Activated naive CD4-positive, alpha-beta T cell treated with Interleukin-2 at 50 U/mL for 16 hours (primary cell): ENCODE results near the gene FBXL3.
A peak's percentile ranks its signal among the peaks of the same experiment; 100 is the strongest.
"Not testable (repeated sequence)": the region's sequence is repeated elsewhere in the genome, so short reads cannot be mapped to it uniquely, and the experiment has no call there.

Experiments
- DNase-seq: peaks from one replicate; pipeline ENCODE4 v3.0.0-alpha.2; 2020

FBXL3 gene

DNA sequence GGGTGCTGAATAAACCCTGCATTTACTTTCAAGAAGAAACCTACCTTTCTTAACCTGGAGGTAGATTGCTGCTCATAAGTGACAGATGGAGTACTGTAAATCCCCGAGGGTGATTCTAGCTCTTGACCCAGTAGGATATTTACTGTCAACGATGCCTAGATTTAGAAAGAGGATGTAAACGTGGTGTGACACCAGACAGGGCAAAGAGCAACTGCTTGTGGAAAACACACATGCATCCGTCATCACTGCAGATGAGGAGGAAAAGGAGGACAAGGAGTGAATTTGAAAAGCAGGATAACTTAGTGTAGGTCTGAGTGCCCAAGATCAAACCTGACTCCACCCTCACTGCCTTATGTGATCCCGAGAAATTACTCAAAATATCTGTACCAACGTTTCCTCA lies 44.9 kb downstream of the FBXL3 start:
- DNase-seq: no peak

DNA sequence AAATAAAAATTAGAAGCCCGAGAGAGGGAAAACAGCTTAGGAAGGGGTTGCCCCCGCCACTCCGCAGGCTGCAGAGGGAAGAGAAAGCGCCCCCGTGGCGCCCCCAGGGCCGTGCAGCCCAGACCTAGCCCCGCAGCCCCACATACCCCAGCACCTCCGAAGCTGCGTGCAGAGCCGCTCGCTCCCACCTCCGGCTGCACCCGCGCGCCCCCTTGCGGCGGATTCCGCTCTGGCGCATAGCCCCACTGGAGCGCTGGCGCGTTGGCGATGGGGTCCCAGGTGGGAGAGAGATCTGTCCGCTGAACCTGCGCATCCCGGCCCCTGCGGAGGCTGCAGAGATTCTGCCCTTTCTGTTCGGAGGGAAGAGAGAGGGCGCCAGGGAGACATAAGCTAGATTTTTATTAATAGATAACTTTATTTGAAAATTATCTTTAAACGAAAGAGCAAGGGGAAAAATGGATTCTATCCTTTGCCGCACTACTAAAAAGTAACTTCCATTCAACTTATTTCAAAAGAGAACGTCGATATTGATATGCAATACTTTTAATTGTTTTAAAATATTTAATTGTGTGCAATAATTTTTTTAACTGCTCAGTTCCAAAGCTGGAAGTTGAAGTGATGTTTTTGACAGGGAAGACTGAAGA lies 46.8 kb downstream of the FBXL3 start:
- DNase-seq: peak; percentile 88

DNA sequence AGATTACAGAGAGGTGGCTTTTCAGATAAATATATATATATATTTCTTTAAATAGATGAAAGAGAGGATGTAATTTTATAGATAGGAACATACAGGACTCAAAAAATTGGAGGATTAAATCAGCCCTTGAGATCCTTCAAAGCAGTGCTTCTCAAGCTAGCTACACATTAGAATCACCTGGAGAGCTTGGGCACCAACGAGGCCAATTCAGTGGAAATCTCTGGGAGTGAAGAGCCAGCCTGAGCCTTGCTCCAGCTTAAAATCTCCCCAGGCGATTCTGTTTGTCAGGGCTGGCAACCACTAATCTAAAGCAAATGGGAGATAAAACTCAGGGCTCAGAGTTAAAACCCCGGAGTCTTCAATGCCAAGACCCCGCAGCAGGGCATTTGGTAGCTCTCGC lies 50.0 kb downstream of the FBXL3 start:
- no peak for DNase-seq

DNA sequence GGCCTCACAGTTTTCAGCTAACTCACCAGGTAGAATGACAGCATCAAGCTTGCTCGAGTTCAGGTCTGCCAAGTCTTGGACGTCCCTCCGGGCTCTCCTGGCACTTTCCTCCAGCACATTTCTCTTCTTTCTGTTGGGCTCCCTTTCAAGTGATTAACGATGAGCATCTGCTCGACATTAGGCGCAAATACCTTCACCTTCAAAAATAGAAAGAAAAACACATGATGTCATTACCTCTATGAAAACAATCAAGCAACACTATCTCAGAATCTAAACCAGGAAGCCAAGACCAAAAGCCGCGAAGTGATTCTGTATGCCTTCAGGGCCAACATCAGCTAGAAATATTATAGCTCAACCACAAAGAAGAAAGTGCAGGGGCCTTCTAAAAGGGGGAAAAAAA lies 50.5 kb downstream of the FBXL3 start:
- DNase-seq: no peak

DNA sequence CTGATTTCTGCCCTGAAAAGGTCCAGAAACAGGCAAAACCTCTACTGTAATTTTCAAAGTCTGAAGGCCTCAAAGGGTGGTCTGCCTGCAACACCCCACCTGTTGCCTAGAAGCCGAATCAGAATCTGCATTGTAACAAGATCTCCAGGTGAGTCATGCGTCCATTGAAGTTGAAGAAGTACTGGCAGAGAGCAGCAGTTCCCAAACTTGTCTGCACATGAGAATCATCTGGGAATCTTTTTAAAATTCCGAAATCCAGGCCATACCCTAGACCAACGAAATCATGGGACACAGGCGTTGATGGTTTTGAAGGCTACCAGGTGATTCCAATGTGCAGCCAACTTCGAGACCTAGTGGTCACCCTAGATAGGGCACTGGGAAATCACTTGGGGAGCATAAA lies 51.1 kb downstream of the FBXL3 start:
- DNase-seq: no peak

DNA sequence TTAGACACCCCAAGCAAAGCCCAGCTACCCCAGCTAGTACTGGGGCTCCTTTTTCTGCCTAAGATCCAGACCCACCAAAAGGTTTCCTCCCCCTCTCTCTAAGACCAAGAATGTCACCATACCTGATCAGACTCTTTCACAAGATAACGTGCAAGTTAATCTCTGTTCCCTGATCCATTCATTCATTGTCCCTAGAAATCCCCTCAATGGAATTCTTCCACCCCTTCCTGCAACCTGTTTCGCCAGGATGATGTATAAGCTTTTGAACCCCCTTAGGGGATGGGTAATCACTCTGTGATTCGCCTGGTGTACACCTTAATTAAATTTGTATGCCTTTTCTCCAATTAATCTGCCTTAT lies 52.4 kb downstream of the FBXL3 start:
- no peak for DNase-seq

DNA sequence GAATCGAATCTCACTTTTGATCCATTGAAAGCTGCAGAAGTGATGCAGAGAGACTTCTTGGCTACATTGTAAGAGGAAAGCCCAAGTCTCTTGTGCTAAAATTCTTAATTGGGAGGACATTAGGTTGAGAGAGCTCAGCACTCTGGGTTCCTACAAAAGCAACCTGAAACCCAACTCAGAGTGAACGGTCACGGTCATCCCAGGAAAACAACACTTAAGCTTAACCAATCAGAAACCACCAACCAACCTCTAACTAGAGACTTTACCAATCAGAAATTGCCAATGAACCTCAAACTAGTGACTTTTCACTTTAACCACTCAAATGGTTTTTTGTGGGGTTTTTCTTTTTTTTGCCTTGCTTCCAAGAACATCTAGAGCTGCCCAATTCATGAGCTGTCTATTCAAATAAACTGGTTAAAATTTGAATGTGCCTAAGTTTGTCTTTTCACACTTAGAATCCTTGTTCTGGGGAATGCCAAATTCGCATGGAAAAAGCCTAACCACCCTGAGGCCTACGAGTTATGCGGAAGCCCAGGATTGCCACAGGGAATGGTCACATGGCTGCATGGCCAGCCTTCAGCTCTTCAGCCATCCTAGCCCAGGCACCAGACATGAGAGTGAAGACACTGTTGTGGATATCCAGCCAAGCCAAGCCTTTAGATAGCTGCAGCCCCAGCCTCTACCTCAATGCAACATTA lies 52.9 kb downstream of the FBXL3 start:
- no peak for DNase-seq

DNA sequence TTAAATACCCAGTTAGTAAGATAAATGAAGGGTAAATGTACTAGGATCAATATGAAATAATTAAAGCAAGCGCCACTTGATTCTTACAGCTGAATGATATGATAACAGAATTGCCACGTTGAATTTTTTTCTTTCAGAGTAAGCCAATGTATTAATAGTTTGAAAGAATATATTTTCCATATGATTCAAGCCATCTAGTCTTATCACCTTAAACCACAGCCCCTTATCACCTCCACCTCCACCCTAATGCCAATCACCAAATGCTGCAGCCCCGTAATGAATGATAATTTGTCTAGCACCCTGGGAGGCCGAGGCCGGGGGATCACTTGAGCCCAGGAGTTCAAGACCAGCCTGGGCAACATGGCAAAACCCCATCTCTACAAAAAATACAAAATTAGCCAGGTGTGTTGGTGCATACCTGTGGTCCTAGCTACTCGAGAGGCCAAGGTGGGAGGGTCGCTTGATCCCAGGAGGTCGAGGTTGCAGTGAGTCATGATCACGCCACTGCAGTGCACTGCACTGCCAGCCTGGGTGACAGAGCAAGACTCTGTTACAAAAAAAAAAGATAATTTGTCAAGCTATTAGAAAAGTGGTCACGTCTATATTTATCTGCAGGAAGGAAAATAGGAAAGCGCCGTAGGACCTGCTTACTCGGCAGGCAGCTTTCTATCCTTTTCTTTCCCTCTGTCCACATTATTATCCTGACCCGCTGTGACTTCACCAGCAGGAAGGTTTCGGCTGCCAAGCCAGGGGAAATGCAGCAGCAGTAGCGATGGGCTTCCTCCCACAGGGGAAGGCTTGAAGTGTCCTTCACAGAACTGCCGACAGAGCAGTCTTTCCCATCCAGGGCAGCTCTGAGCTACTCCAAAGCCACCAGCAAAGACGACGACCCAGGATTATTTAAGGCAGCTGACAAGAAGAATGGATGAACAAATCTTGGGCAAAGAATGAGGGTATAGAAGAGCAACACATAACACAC lies 54.8 kb downstream of the FBXL3 start:
- no peak for DNase-seq

DNA sequence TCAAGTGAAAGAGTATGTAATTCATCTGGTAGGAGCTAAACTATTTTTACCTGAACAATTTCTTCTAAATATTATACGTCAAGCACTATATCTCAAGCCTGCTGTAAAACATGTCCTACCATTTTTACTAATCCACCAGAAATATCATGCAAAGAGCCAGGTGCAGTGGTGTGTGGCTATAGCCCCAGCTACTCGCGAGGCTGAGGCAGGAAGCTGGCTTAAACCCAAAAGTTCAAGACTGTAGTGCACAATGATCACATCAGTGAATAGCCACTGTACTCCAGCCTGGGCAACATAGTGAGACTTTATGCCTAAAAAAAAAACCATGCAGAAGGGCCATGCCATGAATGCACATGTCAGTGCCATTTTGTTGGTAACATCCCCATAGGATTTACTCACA lies 55.7 kb downstream of the FBXL3 start:
- no peak for DNase-seq

DNA sequence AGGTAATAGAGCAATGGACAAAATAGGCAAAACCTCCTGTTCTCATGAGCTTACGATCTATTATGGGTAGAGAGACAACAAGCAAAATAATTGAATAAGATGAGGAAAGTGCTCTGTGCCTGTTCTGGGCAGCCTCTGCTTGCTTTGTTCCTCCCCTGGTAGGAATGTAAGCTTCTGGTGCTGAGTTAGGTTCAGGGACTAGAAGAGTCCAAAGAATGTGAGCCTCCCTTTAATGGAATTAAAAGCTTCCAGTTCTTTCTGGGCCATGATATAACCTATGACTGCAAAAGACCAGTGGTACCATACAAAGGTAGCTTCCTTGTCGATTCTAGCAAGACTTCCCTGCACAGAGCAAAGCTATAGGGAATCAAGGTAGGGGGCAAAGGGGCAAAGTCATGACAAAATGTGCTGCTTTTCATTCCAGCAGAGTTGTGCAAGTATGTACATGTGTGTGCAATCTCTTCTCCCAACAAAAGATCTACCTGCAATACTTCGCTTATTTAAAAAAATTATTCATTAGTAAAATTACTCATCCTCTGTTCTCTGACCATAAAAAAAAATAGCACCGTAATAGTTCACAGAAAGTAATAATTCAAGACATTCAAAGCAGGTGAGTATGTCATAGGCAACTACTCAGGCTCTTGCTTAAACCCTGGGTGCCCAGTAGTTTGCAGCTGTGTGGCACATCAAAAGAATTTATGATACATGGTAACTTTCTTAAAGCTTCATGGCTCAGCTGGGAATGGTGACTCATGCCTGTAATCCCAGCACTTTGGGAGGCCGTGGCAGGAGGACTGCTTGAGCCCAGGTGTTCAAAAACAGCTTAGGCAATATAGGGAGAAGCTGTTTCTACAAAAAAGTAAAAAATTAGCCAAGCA lies 57.2 kb downstream of the FBXL3 start:
- no peak for DNase-seq

DNA sequence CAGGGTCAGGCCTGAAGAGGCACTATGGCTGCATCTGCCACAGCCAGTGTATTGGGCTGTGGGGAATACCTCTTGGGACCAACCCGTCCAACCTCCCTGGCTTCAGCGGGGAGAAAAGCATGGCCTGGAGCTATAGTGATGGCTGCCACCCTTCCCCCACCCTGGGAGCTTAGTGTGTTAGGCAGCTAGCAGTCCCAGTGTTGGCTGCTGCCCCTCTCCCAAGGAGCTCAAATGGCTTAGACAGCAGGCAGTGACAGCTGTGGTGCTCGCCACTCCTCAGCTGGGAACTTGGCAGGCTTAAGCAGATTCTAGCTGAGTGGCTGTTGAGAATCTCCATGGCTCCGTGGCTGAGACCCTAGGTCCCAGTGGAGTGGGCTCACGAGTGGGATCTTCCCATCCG lies 58.9 kb downstream of the FBXL3 start:
- DNase-seq: no peak

DNA sequence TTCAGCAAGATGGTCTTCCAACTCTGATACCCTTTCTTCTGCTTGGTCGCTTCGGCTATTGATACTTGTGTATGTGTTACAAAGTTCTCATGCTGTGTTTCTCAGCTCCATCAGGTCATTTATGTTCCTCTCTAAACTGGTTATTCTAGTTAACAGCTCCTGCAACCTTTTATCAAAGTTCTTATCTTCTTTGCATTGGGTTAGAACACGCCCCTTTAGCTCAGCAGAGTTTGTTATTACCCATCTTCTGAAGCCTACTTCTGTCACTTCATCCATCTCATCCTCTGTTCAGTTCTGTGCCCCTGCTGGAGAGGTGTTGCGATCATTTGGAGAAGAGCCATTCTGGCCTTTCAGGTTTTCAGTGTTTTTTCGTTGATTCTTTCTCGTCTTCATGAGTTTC lies 59.9 kb downstream of the FBXL3 start:
- DNase-seq: no peak

DNA sequence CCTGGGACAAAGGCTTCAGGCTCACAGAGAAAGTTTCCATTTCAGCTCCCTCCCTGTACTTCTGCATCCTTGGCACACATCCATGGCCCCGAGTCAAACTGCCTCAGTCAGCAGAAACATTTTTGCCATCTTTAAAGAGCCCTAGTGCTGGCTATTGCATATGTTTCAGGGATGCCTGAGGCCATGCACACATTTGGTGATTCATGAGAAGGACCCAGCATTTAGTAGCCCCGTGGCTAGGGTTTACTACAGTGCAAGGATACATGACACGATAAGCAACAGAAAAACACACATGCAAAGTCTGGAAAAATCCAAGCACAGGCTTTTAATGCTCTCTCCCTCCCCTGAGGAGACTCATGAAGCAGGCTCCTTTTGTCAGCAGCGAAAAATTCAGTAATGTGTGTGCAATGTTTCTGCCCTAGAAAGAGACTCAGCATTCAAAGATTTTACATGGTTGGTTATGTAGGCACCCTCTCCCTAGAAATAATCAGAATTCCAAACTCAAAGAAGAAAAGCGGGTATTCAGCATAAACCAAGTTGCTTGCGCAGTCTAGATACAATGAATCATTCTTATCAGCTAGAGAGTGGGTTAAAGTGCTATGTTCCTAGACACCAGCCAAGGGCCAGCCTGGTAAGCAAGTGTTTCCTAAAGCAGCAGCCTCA lies 61.1 kb downstream of the FBXL3 start:
- no peak for DNase-seq

DNA sequence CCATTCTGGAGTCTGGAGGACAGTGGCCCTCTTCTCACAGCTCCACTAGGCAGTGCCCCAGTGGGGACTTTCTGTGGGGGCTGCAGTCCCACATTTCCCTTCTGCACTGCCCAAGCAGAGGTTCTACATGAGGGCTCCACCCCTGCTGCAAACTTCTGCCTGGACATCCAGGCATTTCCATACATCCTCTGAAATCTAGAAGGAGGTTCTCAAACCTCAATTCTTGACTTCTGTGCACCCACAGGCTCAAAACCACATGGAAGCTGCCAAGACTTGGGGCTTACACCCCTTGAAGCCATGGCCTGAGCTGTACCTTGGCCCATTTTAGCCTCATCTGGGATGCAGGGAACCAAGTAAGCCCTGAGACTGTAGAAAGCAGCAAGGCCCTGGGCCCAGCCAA lies 67.2 kb downstream of the FBXL3 start:
- DNase-seq: not testable (repeated sequence)

DNA sequence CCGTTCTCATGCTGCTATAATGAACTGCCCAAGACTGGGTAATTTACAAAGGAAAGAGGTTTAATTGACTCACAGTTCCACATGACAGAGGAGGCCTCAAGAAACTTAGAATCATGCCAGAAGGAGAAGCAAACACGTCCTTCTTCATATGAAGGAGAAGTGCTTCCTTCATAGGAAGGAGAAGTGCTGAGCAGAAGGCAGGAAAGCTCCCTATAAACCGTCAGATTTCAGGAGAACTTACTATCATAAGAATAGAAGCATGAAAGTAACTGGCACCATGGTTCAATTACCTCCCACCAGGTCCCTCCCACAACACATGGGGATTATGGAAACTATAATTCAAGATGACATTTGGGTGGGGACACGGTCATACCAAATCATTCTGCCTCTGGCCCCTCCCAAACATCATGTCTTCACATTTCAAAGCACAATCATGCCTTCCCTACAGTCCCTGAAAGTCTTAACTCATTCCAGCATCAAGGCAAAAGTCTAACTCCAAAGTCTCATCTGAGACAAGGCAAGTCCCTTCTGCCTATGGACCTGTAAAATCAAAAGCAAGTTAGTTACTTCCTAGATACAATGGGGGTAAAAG lies 68.0 kb downstream of the FBXL3 start:
- DNase-seq: no peak

DNA sequence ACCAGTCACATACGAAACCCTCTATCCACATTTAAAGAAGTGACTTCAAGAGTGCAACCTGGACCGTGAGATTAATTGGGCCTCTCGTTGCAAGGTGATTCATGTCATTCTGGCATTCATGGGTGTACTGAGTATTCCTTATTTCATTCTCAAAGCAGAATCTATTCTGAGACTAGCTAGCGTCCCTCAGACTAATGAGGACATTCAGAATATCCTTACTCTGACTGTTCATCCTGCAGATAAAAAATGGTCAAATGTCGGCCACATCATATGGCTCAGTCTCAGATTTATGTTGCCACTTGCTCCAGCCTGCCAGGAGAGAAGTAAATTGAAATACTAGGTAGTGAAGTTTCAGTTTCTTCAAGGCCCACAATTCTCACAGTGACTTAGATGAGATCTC lies 71.3 kb downstream of the FBXL3 start:
- no peak for DNase-seq
